Peyer's patch (tissue), 4 donors: Measurements from ENCODE around the gene CASZ1.

Experiments
- POLR2A ChIP-seq, 2 donors: fragments of 450-650 bp; IDR thresholded peaks; one replicate each; pipeline ENCODE4 v1.5.1; 2017; ENCODE audit warnings: antibody characterized with exemption in 2 of 2, mild to moderate bottlenecking in 2 of 2, moderate library complexity in 2 of 2
- TF ChIP-seq, protein P1 (sequence below), 6 experiments: fragments of 450-650 bp in 4 of 6; fragments of 200-600 bp in 2 of 6; sonication (generic) in 1 of 6; IDR thresholded peaks; one replicate each; pipeline ENCODE4 v1.5.1; 2017 to 2019; ENCODE audit warnings: antibody characterized with exemption in 6 of 6, mild to moderate bottlenecking in 3 of 6, moderate library complexity in 1 of 6

DNA sequence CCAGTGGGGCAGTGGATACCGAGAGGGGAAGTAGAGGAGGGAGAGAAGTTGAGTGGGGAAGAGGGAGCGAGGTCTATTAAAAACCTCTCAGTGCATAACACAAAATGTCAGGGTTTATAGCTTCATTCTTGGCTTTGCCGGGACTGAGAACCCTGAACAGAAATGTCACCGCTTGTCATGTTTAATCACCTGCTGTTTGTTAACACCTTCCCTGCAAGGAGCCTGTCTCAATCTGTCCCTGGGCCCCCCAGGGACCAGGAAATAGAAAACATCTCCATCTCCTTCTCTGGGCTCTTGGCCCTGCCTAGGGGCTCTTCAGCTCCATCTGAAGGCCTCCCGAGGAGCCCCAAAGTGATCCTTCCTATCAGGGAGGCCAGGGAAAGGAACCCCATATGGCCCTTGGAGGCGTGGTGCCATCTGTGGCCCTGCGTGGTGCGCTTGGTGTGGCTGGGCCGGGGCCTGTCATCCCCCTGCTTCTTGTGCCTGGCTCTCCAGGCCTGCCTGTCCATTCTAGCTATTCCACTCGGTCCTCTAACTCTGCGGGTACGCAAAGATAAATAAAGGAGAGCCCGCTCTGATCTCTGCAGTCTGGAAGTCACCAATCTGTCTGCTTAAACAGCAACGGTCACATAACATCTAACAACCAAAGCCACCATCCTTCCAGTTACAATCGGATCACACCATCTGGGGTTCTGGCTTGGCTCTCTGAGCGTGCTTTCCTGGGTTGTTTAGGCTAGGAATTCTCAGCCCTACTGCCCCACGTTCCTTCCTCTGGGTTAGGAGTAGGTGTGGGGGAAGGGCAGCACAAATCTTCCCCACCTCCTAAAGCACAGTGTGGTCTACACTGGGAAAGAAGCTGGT, 113.8 kb downstream of the CASZ1 start:
- TF ChIP-seq, protein P1, sequence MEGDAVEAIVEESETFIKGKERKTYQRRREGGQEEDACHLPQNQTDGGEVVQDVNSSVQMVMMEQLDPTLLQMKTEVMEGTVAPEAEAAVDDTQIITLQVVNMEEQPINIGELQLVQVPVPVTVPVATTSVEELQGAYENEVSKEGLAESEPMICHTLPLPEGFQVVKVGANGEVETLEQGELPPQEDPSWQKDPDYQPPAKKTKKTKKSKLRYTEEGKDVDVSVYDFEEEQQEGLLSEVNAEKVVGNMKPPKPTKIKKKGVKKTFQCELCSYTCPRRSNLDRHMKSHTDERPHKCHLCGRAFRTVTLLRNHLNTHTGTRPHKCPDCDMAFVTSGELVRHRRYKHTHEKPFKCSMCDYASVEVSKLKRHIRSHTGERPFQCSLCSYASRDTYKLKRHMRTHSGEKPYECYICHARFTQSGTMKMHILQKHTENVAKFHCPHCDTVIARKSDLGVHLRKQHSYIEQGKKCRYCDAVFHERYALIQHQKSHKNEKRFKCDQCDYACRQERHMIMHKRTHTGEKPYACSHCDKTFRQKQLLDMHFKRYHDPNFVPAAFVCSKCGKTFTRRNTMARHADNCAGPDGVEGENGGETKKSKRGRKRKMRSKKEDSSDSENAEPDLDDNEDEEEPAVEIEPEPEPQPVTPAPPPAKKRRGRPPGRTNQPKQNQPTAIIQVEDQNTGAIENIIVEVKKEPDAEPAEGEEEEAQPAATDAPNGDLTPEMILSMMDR (IDR thresholded peaks at IDR 0.05), result no peak
- no peak for TF ChIP-seq POLR2A (IDR thresholded peaks at IDR 0.05)
